ENCODE results near the gene GALNTL6.
A peak's percentile ranks its signal among the peaks of the same experiment; 100 is the strongest.

The GALNTL6 gene

GRCh38 chr4:172989984-172990820, 1177.0 kb downstream of the GALNTL6 start:
- DNase-seq (ENCODE audit: low read depth) = no peak

DNA sequence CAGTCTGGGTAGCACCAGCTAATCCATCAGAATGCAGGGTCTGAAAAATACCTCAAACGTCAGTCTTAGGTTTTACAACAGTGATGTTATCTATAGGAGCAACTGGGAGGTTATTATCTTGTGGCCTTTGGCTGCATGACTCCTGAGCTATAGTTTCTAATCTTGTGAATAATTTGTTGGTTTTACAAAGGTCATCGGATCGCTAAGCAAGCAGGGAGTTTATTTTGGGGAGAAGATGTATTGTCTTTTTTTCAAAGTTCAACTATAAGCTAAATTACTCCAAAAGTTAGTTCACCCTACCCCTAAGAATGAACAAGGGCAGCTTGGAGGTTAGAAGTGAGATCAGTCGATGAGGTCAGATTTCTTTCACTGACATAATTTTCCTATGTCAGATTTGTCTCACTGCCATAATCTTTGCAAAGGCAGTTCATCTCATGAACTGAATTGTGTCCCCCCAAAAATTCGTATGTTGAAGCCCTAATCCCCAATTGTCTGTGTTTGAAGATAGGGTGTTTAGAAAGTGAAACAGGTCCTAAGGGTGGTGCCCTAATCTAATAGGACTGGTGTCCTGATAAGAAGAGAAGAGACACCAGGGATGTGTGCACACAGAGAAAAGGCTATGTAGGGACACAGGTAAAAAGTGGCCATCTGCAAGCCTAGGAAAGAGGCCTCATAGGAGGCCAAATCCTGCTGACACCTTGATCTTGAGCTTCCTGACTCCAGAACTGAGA, 1179.6 kb downstream of the GALNTL6 start:
- no peak for DNase-seq (ENCODE audit: low read depth)

GRCh38 chr4:172995161-172995560, 1182.0 kb downstream of the GALNTL6 start:
- DNase-seq (ENCODE audit: low read depth) = no peak

DNA sequence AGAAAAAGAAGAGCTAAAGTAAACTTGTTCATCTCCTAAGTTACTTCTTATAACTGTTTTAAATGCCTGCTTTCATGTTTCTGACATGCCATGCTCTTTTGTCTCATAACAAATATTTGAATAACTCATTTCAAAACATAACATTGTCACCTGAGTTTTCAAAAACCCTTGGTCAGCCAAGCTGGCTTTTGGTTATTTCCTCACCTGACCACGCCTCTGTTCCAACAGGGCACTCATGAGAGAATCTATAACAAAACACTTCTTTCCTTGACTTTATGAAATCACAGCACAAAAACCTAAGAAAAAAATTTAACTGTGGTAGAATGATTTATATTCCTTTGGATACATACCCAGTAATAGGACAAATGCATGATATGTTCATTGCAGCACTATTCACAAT, 1182.5 kb downstream of the GALNTL6 start:
- no peak for DNase-seq (ENCODE audit: low read depth)

DNA sequence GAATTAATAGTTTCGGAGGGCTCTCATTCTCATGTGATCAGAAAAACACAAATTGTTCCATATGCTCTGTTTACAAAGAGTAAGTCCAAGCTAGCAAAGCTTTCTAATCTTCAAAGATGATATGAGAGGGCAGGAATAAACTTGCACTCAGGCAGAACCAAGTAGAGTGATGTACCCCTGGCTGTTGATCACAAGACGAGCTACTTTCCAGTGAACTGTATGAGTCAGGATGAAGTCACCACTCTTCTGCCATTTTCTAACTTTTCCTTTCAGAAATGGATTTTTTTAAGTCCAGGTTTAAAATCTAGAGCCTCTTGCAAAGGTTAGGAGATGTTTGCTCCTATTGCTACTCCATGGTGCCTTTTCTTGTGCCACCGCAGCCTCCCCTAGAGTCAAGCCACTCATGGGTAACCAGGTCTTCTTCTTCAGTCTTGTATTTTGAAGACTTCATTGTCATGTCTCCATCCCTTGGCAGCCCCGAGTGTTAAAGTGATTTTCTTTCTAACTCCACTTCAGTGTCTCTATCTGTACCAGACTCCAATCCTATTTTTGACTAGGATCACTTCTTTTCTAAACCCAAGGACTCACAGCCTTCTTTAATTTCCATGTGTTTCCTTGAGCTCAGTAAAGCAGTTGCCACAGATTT, 1183.5 kb downstream of the GALNTL6 start:
- DNase-seq (ENCODE audit: low read depth) = no peak

DNA sequence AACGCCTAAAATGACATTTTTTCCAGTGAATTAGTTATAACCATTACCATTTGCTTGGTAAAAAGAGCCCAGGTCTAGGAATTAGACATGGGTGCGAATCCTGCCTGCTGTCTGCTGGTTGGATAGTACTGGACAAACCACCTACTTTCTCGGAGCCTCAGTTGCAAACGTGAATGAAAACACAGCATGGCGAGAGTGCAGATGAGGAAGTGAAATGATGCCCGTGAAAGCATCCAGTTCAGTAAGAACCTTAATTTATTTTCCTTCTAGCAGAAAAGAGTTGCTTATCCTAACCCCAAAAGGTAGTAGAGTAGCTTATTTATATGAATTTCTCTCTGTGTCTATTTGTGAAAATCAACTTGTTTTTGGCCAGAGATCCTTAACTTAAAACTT, 1184.0 kb downstream of the GALNTL6 start:
- DNase-seq (ENCODE audit: low read depth) = no peak

GRCh38 chr4:172997856-172998255, 1184.7 kb downstream of the GALNTL6 start:
- DNase-seq (ENCODE audit: low read depth) = no peak

DNA sequence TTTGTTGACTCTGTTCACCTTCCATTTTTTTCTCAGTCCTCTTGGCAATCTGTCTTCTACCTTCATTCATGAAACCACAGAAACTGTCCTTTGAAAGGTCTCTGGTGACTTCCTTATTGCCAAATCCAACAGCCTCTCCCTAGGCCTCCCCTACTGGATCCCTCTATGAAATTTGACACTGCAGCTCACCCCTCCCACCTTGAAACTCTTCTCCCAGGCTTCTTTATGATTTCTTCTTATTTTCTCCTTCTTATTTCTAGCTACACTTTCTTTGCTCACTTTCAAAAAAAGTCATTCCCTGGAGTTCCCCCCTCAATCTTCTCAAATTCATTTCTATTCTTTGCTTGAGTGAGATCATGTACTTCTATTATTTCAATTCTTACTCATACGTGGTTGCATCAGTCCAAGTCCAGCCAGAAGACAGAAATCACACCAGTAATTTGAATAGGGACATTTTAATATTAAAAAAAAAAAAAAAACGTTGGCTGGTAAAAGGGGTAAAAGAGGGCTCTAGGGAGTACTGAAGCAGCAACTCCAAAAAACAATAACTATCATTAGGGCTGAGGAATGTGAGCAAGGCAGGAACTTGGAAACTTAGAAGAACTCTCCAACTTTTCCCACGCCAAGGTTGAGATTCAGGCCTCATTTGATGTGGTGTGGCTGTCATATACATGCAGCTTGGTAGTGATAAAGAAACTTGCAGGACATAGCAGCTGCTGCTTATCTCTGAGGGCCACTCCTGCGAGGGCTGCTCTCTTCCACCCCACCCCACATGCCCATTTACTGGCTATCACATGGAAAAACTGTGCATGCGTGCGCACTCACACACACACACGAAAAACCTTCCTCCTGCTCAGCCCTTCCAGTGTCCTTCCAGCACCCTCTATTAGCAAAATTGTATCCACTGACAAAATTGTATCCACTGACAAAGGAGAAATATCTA, 1185.6 kb downstream of the GALNTL6 start:
- no peak for DNase-seq (ENCODE audit: low read depth)

GRCh38 chr4:173001571-173001970, 1188.4 kb downstream of the GALNTL6 start:
- no peak for DNase-seq (ENCODE audit: low read depth)

GRCh38 chr4:173002830-173003561, 1189.8 kb downstream of the GALNTL6 start:
- no peak for DNase-seq (ENCODE audit: low read depth)

DNA sequence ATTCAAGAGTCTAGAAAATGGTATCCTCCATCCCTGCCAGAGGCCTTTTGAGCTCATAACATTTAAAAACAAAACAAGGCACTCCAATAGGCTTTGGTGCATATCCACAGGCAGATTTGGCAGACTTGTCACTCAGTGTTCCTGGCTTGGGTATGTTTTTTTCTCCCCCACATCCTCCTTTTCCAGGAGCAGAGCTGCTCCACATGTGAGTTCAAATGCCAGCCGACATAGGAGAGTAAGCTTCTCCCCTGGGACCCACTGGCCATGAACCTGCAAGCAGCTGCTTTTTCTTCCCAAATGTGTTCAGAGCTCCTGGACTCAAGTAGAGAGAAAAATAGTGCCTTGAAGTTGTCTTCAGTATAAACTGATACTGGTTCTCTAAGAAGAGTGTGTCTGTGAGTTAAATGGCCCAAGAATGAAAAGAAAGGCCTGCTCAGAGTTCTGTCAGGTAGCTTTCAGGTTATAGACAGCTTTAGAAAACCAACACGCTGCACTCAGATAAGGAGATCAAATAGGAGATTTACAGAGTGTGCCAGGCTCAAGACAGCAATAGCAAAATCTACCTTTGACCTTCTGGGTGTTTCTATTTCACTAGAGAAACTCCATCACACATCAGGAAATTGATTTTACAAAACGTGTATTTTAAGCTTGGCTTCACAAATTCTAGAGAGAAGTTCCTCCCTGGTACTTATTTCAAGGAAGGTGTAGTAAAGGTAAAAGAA, 1192.9 kb downstream of the GALNTL6 start:
- DNase-seq (ENCODE audit: low read depth) = no peak

- DNase-seq (ENCODE audit: low read depth) = no peak
These were observed 1195.2 kb downstream of the GALNTL6 start for GRCh38 chr4:173008436-173008835.

DNA sequence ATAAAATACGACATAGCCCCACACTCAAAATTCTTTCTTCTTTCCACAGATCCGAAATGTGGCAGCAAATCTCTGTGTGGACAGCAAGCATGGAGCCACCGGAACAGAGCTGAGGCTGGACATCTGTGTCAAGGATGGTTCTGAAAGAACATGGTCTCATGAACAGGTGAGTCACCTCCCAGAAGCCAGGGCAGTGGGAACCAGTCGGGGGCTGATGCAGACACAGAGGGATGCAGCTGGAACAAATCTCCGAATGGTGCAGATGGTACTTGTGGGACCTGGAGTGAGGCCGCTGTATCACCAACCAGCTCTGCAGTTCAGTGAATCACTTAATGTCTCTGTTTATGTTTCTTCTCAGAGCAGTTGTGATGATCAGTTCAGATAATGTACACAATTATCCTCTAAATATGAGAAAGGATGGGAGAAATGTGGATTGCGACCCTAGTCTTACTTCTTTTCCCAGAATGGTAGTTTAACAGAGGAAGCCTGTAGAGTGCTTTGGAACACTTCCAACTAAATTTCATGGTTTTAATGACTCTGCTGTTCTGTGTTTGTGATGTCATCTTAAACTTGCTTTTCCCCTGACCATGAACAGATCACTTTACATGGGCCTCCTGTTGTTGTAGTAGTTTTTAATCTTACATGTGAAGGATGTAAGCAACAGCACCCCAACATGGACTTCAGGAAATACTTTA, 1196.1 kb downstream of the GALNTL6 start:
- DNase-seq (ENCODE audit: low read depth) = no peak

- DNase-seq (ENCODE audit: low read depth) = no peak
These were observed 1199.4 kb downstream of the GALNTL6 start for GRCh38 chr4:173012608-173013007.

DNA sequence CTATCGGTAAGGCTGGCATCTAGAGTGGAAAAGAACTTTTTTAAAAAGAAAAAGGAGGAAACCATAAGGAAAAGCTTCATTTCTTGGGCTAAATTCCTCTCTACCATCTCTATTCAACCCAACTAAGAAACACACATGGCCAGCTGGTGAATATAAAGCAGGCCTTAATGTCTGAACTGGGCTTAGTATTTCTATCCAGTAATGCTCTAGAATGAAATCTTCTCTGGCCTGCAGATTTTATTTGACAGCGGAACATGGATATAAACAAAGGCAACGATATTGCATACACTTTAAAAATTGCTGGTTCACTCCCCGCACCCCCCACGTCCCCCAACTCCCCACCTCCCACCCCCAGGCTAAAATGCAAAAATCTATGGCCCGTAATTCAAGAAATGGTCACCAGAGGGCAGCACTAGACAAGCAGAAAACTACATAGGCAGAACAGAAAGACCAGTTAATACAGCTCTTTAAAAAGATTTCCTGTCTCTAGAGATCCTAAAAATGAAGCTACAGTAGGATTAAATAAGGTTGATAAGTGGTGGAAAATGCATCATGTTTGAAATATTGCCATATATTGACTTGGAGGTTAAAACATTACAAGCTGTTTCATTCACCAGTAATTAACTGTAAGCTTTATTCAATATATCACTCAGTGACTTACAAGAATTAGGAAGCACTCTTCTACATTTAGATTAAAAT, 1200.2 kb downstream of the GALNTL6 start:
- peak; percentile 20 for DNase-seq (ENCODE audit: low read depth)

GRCh38 chr4:173014113-173014558, 1200.9 kb downstream of the GALNTL6 start:
- no peak for DNase-seq (ENCODE audit: low read depth)

- no peak for DNase-seq (ENCODE audit: low read depth)
These were observed 1201.6 kb downstream of the GALNTL6 start for GRCh38 chr4:173014836-173015235.

GRCh38 chr4:173017802-173018201, 1204.6 kb downstream of the GALNTL6 start:
- DNase-seq (ENCODE audit: low read depth) = no peak

DNA sequence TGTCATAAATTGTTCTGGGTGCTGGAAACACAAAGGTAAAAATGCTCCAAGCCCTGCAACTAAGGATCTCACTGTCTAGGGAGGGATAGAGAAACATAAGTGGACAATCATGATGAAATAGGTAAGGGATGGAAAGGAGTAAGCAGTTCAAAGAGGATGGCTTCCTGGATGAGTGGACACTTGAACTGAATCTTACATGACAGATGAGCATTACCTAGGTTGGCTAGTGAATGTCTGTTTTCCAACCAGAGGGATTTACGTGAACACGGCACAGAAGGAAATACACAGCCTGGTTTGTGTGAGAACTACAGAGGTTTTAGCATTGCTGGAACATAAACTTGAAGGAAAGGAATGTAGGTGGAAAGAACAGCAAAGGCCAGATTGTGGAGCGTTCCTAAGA, 1205.2 kb downstream of the GALNTL6 start:
- DNase-seq (ENCODE audit: low read depth) = no peak
